ENCODE measurements around the gene CPTP. TPM values are rescaled to one million over a fixed set of nuclear protein-coding genes. Genes with fewer than 3 reads are reported as not detected.
A peak's percentile ranks its signal among the peaks of the same experiment; 100 is the strongest.

The CPTP gene
- total RNA-seq, 1 experiment from 2014 or later: 52.2 TPM

GRCh38 chr1:1373051-1373814 is 48.6 kb downstream of the CPTP start:
- ATAC-seq (no peak), DNase-seq (ENCODE audit: low read depth, low spot score) (no peak)
- BruUV-seq (replicated peaks): no TSS peak
- no peaks in the 10 kb centered on the region for H3K9me3 ChIP-seq (ENCODE audit: control insufficient read depth, insufficient read depth, low read depth, low read length)
- peak overlapping the region; percentile 90 for H3K27ac ChIP-seq (ENCODE audit: low read length)
- H3K4me1 ChIP-seq (ENCODE audit: control insufficient read depth, insufficient read depth, low read length): peaks cover 32% of the 10 kb centered on the region
- intact Hi-C loops (cut with micrococcal nuclease; ENCODE audit: unreplicated experiment) (no loop called here), in situ Hi-C loops (cut with HindIII; ENCODE audit: low pct_unique_long_range_greater_than_20kb, low sequenced_read_pairs) (no loop called here)
- ChIA-PET CTCF (interaction anchor here (1.8 kb wide), 1 partner anchor 27 kb away, joined by 8 read pairs; no protein-coding TSS in a partner anchor), POLR2A (interaction anchor here (0.5 kb wide), 1 partner anchor 15 kb away, joined by 8 read pairs; no protein-coding TSS in a partner anchor)
- TF ChIP-seq TCF7L2 (IDR thresholded peaks at IDR 0.05; ENCODE audit: low read depth, low read length) (no peak), REST (IDR thresholded peaks at IDR 0.05; ENCODE audit: insufficient read depth in 1 of 2, low read depth in 2 of 2, low read length in 1 of 2) (no peak), CTCF (IDR thresholded peaks at IDR 0.05) (no peak), SIN3A (IDR thresholded peaks at IDR 0.05; ENCODE audit: borderline replicate concordance, insufficient read depth, low read depth, low read length) (no peak), POLR2AphosphoS5 (IDR thresholded peaks at IDR 0.05; ENCODE audit: low read depth, low read length) (no peak)
- H3K36me3 ChIP-seq (ENCODE audit: control insufficient read depth, insufficient read depth, low read length): peaks cover 16% of the 10 kb centered on the region; the same call in 1 of the 2 replicates
- peak overlapping the region; percentile 72 to 97 for H3K4me3 ChIP-seq (ENCODE audit: low read depth in 2 of 2, low read length in 2 of 2)
- no peaks in the 10 kb centered on the region for H3K27me3 ChIP-seq (ENCODE audit: control insufficient read depth, insufficient read depth, low read length)

GRCh38 chr1:1373815-1374588 is 49.4 kb downstream of the CPTP start:
- no peaks in the 10 kb centered on the region for H3K9me3 ChIP-seq (ENCODE audit: control insufficient read depth, insufficient read depth, low read depth, low read length)
- in situ Hi-C loops (cut with HindIII; ENCODE audit: low pct_unique_long_range_greater_than_20kb, low sequenced_read_pairs): no loop called here
- BruUV-seq (replicated peaks): TSS peak; percentile 96
- H3K4me1 ChIP-seq (ENCODE audit: control insufficient read depth, insufficient read depth, low read length): peaks cover 32% of the 10 kb centered on the region
- ATAC-seq: no peak
- H3K27ac ChIP-seq (ENCODE audit: low read length): peak overlapping the region; percentile 90
- DNase-seq (ENCODE audit: low read depth, low spot score): no peak
- POLR2A ChIA-PET: interaction anchor here (0.5 kb wide), 1 partner anchor 14 kb away, joined by 8 read pairs; no protein-coding TSS in a partner anchor
- H3K36me3 ChIP-seq (ENCODE audit: control insufficient read depth, insufficient read depth, low read length): peaks cover 16% of the 10 kb centered on the region; the same call in 1 of the 2 replicates
- H3K4me3 ChIP-seq (ENCODE audit: low read depth in 2 of 2, low read length in 2 of 2): peak overlapping the region; percentile 72 to 97
- intact Hi-C loops (cut with micrococcal nuclease; ENCODE audit: unreplicated experiment): no loop called here
- no peaks in the 10 kb centered on the region for H3K27me3 ChIP-seq (ENCODE audit: control insufficient read depth, insufficient read depth, low read length)
- CTCF ChIA-PET: no interaction called here
- TF ChIP-seq CTCF (IDR thresholded peaks at IDR 0.05) (no peak), REST (IDR thresholded peaks at IDR 0.05; ENCODE audit: insufficient read depth in 1 of 2, low read depth in 2 of 2, low read length in 1 of 2) (no peak), POLR2AphosphoS5 (IDR thresholded peaks at IDR 0.05; ENCODE audit: low read depth, low read length) (no peak), SIN3A (IDR thresholded peaks at IDR 0.05; ENCODE audit: borderline replicate concordance, insufficient read depth, low read depth, low read length) (no peak), TCF7L2 (IDR thresholded peaks at IDR 0.05; ENCODE audit: low read depth, low read length) (no peak)
